HG02642 (cell line): ENCODE results near the gene PRR5L.
A peak's percentile ranks its signal among the peaks of the same experiment; 100 is the strongest.

Source experiments
- ATAC-seq: cut with Tn5 transposase; IDR thresholded peaks from one replicate; pipeline ENCODE4 v1.9.1; 2021; ENCODE audit warnings: mild to moderate bottlenecking; ENCODE audit not compliant: unreplicated experiment, poor library complexity

PRR5L gene

GRCh38 chr11:36373016-36374010 is 77.2 kb downstream of the PRR5L start:
- no peak for ATAC-seq

- ATAC-seq = no peak
Observed at GRCh38 chr11:36374726-36375125, 78.6 kb downstream of the PRR5L start.

- ATAC-seq = no peak
Observed at GRCh38 chr11:36375353-36376008, 79.4 kb downstream of the PRR5L start.

- no peak for ATAC-seq
Observed at GRCh38 chr11:36376009-36376887, 80.2 kb downstream of the PRR5L start.

- ATAC-seq = peak; percentile 63
Observed at GRCh38 chr11:36376888-36377758, 81.0 kb downstream of the PRR5L start.

- ATAC-seq = no peak
Observed at GRCh38 chr11:36377759-36378564, 81.9 kb downstream of the PRR5L start.

GRCh38 chr11:36379653-36380052 is 83.6 kb downstream of the PRR5L start:
- no peak for ATAC-seq

- ATAC-seq = no peak
Observed at GRCh38 chr11:36380296-36381014, 84.4 kb downstream of the PRR5L start.

- ATAC-seq = no peak
Observed at GRCh38 chr11:36381015-36381360, 84.9 kb downstream of the PRR5L start.

GRCh38 chr11:36383195-36383594 is 87.1 kb downstream of the PRR5L start:
- no peak for ATAC-seq

GRCh38 chr11:36385121-36385970 is 89.3 kb downstream of the PRR5L start:
- no peak for ATAC-seq

- no peak for ATAC-seq
Observed at GRCh38 chr11:36386411-36386810, 90.3 kb downstream of the PRR5L start.

- no peak for ATAC-seq
Observed at GRCh38 chr11:36388071-36388470, 92.0 kb downstream of the PRR5L start.

- no peak for ATAC-seq
Observed at GRCh38 chr11:36388951-36389350, 92.9 kb downstream of the PRR5L start.

GRCh38 chr11:36389811-36390210 is 93.7 kb downstream of the PRR5L start:
- peak; percentile 61 for ATAC-seq

GRCh38 chr11:36390963-36391471 is 94.9 kb downstream of the PRR5L start:
- no peak for ATAC-seq

- ATAC-seq = no peak
Observed at GRCh38 chr11:36392196-36392595, 96.1 kb downstream of the PRR5L start.
